ENCODE data around the gene IVNS1ABP. TPM values are rescaled to one million over a fixed set of nuclear protein-coding genes. Genes with fewer than 3 reads are reported as not detected.
"Not testable (repeated sequence)": the region's sequence is repeated elsewhere in the genome, so short reads cannot be mapped to it uniquely, and the experiment has no call there.

IVNS1ABP gene
- polyA plus RNA-seq, 2 of the 4 experiments (the other 2 are of a cell fraction): 71.4 to 72.0 TPM

GRCh38 chr1:185365951-185366350 lies 48.9 kb upstream of the IVNS1ABP start:
- 84% methylated on average over 3 of the region's 3 CpGs for WGBS (ENCODE audit: missing lambda C conversion rate)
- no peak for ATAC-seq
- H3K9me3 ChIP-seq: no peaks in the 10 kb centered on the region
- peaks cover 25% of the 10 kb centered on the region for H3K4me1 ChIP-seq
- no peak for DNase-seq (ENCODE audit: low read depth in 1 of 2, low spot score in 1 of 2)
- no peak overlapping the region for H3K4me3 ChIP-seq
- FAIRE-seq: no peak
- ChIA-PET POLR2A (no interaction called here), CTCF (interaction anchor here (0.6 to 1.2 kb wide), 2 partner anchors 10 to 790 kb away, joined by 3 read pairs; no protein-coding TSS in a partner anchor)
- peak overlapping the region; percentile 34; the same call in 1 of the 3 replicates for H3K4me2 ChIP-seq
- TF ChIP-seq POLR2A (IDR thresholded peaks at IDR 0.05; ENCODE audit: low read length) (no peak), POLR2AphosphoS2 (conservative IDR thresholded peaks at IDR 0.05; ENCODE audit: low read length) (no peak), EHMT2 (IDR thresholded peaks at IDR 0.05; ENCODE audit: low read depth) (no peak)
- peak overlapping the region in 1 of 2 experiments; percentile 31; a peak in 1 of 6 replicates for H3K27ac ChIP-seq

- H3K9me3 ChIP-seq; ATAC-seq; H3K4me2 ChIP-seq; CTCF ChIA-PET; DNase-seq (ENCODE audit: low read depth in 1 of 2, low spot score in 1 of 2); POLR2A ChIA-PET; H3K27ac ChIP-seq; FAIRE-seq; H3K4me3 ChIP-seq: not testable (repeated sequence)
- 66% methylated on average over 3 of the region's 3 CpGs for WGBS (ENCODE audit: missing lambda C conversion rate)
- H3K4me1 ChIP-seq: peaks cover 26% of the 10 kb centered on the region
Measured at GRCh38 chr1:185364528-185364927, 47.5 kb upstream of the IVNS1ABP start.

- Histone ChIP-seq H3K4me2 (no peak overlapping the region), H3K9me3 (no peaks in the 10 kb centered on the region), H3K27ac (no peak overlapping the region), H3K4me3 (no peak overlapping the region), H3K4me1 (peaks cover 24% of the 10 kb centered on the region; the same call in 2 of the 3 replicates)
- no peak for ATAC-seq
- ChIA-PET CTCF (no interaction called here), POLR2A (no interaction called here)
- DNase-seq (ENCODE audit: low read depth in 1 of 2, low spot score in 1 of 2): no peak
- FAIRE-seq: no peak
- TF ChIP-seq HOXB5 (CRISPR knock-in tag; IDR thresholded peaks at IDR 0.05) (no peak), SMC3 (IDR thresholded peaks at IDR 0.05) (no peak), JUN (IDR thresholded peaks at IDR 0.05) (no peak), KDM1A (IDR thresholded peaks at IDR 0.05; ENCODE audit: low read depth) (no peak), FOXS1 (CRISPR knock-in tag; IDR thresholded peaks at IDR 0.05) (no peak), USF2 (IDR thresholded peaks at IDR 0.05) (no peak), JUNB (IDR thresholded peaks at IDR 0.05) (no peak), TFCP2L1 (CRISPR knock-in tag; IDR thresholded peaks at IDR 0.05) (no peak)
Measured at GRCh38 chr1:185363205-185363604, 46.2 kb upstream of the IVNS1ABP start.

- CTCF ChIA-PET: no interaction called here
- ATAC-seq: peak in 1 of 2 experiments; percentile 30; a peak in 2 of 6 replicates
- H3K9me3 ChIP-seq: no peaks in the 10 kb centered on the region
- peak in 1 of 2 experiments; percentile 36 for DNase-seq (ENCODE audit: low read depth in 1 of 2, low spot score in 1 of 2)
- H3K4me1 ChIP-seq: peaks cover 12% of the 10 kb centered on the region; the same call in 2 of the 3 replicates
- H3K27ac ChIP-seq: peak overlapping the region; percentile 39 to 69; a peak in 4 of 6 replicates
- 20% methylated on average over 1 of the region's 1 CpG for WGBS (ENCODE audit: missing lambda C conversion rate)
- FAIRE-seq: no peak
- POLR2A ChIA-PET: no interaction called here
- peak overlapping the region; percentile 43 for H3K4me2 ChIP-seq
- TF ChIP-seq FOXS1 (CRISPR knock-in tag; IDR thresholded peaks at IDR 0.05) (no peak), HOXB5 (CRISPR knock-in tag; IDR thresholded peaks at IDR 0.05) (no peak), CEBPB (IDR thresholded peaks at IDR 0.05) (peak in 1 of 2 experiments; percentile 24; a peak in 1 of 4 replicates), CBX2 (IDR thresholded peaks at IDR 0.05; ENCODE audit: borderline replicate concordance, low read depth) (no peak), CHD2 (IDR thresholded peaks at IDR 0.05; ENCODE audit: low read length, partially characterized antibody) (no peak), HEYL (CRISPR knock-in tag; IDR thresholded peaks at IDR 0.05) (no peak), USF2 (IDR thresholded peaks at IDR 0.05) (no peak), FOSL2 (IDR thresholded peaks at IDR 0.05) (peak; percentile 49; the same call in 1 of the 2 replicates), FOSL2 (CRISPR knock-in tag; IDR thresholded peaks at IDR 0.05) (peak; percentile 73), RCOR1 (IDR thresholded peaks at IDR 0.05; ENCODE audit: low read depth, low read length) (no peak), POLR2A (IDR thresholded peaks at IDR 0.05; ENCODE audit: low read length) (no peak), REST (IDR thresholded peaks at IDR 0.05) (no peak), MAFK (IDR thresholded peaks at IDR 0.05; ENCODE audit: partially characterized antibody) (no peak), PBX3 (IDR thresholded peaks at IDR 0.05) (no peak)
- no peak overlapping the region for H3K4me3 ChIP-seq
Measured at GRCh38 chr1:185360714-185361113, 43.7 kb upstream of the IVNS1ABP start.
